ENCODE measurements around the gene DEFB114. TPM values are rescaled to one million over a fixed set of nuclear protein-coding genes. Genes with fewer than 3 reads are reported as not detected.

The DEFB114 gene
- total RNA-seq, 1 donor from 2014 or later: not detected

DNA sequence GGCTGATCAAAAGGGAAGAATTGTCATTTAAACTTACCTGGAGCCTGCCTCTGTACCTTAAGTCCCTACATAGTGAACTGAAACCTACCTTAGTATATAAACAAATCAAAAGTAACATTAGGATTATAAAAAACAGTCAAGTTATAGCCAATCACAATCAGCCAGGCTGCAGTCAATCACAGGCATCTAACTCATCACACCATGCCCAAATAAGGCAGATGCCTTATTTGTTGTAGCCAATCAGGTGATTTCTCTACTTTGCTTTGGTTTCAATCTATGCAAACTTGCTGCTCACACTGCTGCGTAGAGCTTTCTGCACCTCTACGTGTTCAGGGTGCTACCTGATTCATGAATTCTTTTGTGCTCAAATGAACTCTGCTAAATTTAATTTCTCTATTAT, 23.8 kb upstream of the DEFB114 start:
- no peak overlapping the region for H3K4me3 Mint-ChIP-seq (ENCODE audit: unreplicated experiment)
- H3K36me3 Mint-ChIP-seq (ENCODE audit: unreplicated experiment): no peaks in the 10 kb centered on the region
- H3K27me3 Mint-ChIP-seq (ENCODE audit: unreplicated experiment): no peaks in the 10 kb centered on the region
- H3K27ac Mint-ChIP-seq (ENCODE audit: unreplicated experiment): no peak overlapping the region
- no peak for DNase-seq (ENCODE audit: extremely low spot score, unreplicated experiment)
- no peaks in the 10 kb centered on the region for H3K9me3 Mint-ChIP-seq (ENCODE audit: unreplicated experiment)
- no peaks in the 10 kb centered on the region for H3K4me1 Mint-ChIP-seq (ENCODE audit: unreplicated experiment)
- TF ChIP-seq, protein P1, sequence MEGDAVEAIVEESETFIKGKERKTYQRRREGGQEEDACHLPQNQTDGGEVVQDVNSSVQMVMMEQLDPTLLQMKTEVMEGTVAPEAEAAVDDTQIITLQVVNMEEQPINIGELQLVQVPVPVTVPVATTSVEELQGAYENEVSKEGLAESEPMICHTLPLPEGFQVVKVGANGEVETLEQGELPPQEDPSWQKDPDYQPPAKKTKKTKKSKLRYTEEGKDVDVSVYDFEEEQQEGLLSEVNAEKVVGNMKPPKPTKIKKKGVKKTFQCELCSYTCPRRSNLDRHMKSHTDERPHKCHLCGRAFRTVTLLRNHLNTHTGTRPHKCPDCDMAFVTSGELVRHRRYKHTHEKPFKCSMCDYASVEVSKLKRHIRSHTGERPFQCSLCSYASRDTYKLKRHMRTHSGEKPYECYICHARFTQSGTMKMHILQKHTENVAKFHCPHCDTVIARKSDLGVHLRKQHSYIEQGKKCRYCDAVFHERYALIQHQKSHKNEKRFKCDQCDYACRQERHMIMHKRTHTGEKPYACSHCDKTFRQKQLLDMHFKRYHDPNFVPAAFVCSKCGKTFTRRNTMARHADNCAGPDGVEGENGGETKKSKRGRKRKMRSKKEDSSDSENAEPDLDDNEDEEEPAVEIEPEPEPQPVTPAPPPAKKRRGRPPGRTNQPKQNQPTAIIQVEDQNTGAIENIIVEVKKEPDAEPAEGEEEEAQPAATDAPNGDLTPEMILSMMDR (IDR thresholded peaks at IDR 0.05): no peak

DNA sequence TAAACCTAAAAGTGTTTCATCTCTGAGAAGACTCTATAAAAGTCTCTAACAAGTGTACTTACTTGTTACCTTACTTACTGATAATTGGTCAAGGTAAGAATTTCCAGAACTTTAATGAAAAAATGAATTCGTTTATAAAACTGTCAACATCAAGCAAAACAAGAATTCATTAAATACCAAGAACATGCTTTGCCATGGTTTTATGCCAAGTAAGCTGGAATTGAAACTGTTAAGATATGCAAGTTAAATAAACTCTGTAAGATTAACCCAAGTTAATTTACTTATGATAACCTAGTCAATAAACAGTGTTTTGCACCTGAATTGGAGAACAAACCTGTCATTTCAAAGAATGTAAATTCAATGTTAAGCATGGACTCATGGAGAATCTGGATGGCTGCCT, 22.6 kb upstream of the DEFB114 start:
- Mint-ChIP-seq H3K27ac (ENCODE audit: unreplicated experiment) (no peak overlapping the region), H3K36me3 (ENCODE audit: unreplicated experiment) (no peaks in the 10 kb centered on the region), H3K27me3 (ENCODE audit: unreplicated experiment) (no peaks in the 10 kb centered on the region), H3K4me3 (ENCODE audit: unreplicated experiment) (no peak overlapping the region), H3K4me1 (ENCODE audit: unreplicated experiment) (no peaks in the 10 kb centered on the region), H3K9me3 (ENCODE audit: unreplicated experiment) (no peaks in the 10 kb centered on the region)
- no peak for DNase-seq (ENCODE audit: extremely low spot score, unreplicated experiment)
- TF ChIP-seq, protein P1 (IDR thresholded peaks at IDR 0.05): no peak

DNA sequence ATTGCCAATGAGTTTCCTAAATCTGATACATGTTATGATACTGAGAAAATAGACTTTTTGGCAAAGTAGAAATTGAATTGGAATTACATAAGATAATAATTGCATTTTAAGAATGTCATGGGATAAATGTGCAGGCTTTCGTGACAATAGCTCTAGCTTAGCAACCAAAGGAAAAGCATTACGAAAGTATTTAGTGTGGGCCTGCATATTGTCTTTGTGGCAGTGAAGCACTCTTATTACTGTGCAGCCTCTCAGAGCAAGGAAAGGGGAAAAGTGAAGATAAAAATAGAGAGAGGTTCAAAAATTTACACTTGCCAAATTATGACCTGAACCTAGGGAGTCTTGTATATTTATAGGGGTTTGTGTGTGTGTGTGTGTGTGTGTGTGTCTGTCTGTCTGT, 18.1 kb upstream of the DEFB114 start:
- no peak overlapping the region for H3K27ac Mint-ChIP-seq (ENCODE audit: unreplicated experiment)
- H3K27me3 Mint-ChIP-seq (ENCODE audit: unreplicated experiment): peaks cover 2% of the 10 kb centered on the region
- H3K9me3 Mint-ChIP-seq (ENCODE audit: unreplicated experiment): no peaks in the 10 kb centered on the region
- H3K4me3 Mint-ChIP-seq (ENCODE audit: unreplicated experiment): no peak overlapping the region
- no peak for DNase-seq (ENCODE audit: extremely low spot score, unreplicated experiment)
- H3K36me3 Mint-ChIP-seq (ENCODE audit: unreplicated experiment): no peaks in the 10 kb centered on the region
- TF ChIP-seq, protein P1 (IDR thresholded peaks at IDR 0.05): no peak
- H3K4me1 Mint-ChIP-seq (ENCODE audit: unreplicated experiment): peaks cover 1% of the 10 kb centered on the region

DNA sequence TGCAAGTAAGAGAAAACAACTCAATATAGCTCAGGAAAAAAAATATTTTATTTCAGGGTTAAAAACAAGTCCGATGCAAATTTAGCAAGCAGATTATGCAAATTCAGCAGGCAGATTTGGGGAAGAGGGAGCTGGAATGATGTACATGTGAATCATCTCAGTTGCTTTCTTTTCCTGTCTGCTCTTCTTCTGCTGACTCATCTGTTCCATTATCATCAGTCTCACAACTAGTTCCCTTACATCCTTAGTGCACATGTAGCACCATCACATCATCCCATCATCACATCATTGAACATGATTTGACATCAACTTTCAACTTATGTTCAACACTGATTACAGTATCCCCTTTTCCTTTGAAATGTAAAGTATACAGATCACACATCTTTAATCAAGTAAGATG, 16.9 kb upstream of the DEFB114 start:
- Mint-ChIP-seq H3K27ac (ENCODE audit: unreplicated experiment) (no peak overlapping the region), H3K4me3 (ENCODE audit: unreplicated experiment) (no peak overlapping the region), H3K4me1 (ENCODE audit: unreplicated experiment) (peaks cover 1% of the 10 kb centered on the region), H3K27me3 (ENCODE audit: unreplicated experiment) (peaks cover 2% of the 10 kb centered on the region), H3K36me3 (ENCODE audit: unreplicated experiment) (no peaks in the 10 kb centered on the region), H3K9me3 (ENCODE audit: unreplicated experiment) (no peaks in the 10 kb centered on the region)
- DNase-seq (ENCODE audit: extremely low spot score, unreplicated experiment): no peak
- TF ChIP-seq, protein P1 (IDR thresholded peaks at IDR 0.05): no peak

DNA sequence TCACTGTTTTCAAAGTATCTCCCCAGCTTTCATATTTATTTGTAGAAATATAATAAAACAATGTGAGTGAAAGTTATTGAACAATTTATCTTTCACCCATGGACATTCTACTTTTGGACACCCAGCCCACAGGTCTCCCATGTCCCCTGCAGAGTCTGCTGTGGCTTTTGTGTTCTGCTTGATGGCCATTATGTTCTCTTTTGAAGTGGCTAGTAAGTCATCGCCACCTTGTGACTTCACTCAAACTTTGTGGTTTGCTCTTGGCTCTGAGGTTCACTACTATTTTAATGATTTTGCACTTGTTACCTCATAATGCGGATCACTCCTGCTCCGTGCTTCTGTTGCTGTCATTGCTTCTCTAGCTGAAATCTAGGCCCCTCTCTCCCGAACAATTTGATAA, 15.6 kb upstream of the DEFB114 start:
- H3K27ac Mint-ChIP-seq (ENCODE audit: unreplicated experiment): no peak overlapping the region

More for the DNA sequence above, 15.6 kb upstream of the DEFB114 start:
- Mint-ChIP-seq H3K27me3 (ENCODE audit: unreplicated experiment) (peaks cover 2% of the 10 kb centered on the region), H3K4me3 (ENCODE audit: unreplicated experiment) (no peak overlapping the region), H3K9me3 (ENCODE audit: unreplicated experiment) (no peaks in the 10 kb centered on the region), H3K4me1 (ENCODE audit: unreplicated experiment) (peaks cover 1% of the 10 kb centered on the region), H3K36me3 (ENCODE audit: unreplicated experiment) (no peaks in the 10 kb centered on the region)
- no peak for DNase-seq (ENCODE audit: extremely low spot score, unreplicated experiment)
- TF ChIP-seq, protein P1 (IDR thresholded peaks at IDR 0.05): no peak

Data from osteocyte (in vitro differentiated cells).